Measurements from ENCODE around the gene ANXA2R. TPM values are rescaled to one million over a fixed set of nuclear protein-coding genes. Genes with fewer than 3 reads are reported as not detected.

ANXA2R gene
- total and polyA plus RNA-seq, 2 of the 13 experiments (the other 11 are each of a cell fraction or from before 2014, with no cell fraction given) = 0.95 to 1.3 TPM

- TF ChIP-seq, protein P1, sequence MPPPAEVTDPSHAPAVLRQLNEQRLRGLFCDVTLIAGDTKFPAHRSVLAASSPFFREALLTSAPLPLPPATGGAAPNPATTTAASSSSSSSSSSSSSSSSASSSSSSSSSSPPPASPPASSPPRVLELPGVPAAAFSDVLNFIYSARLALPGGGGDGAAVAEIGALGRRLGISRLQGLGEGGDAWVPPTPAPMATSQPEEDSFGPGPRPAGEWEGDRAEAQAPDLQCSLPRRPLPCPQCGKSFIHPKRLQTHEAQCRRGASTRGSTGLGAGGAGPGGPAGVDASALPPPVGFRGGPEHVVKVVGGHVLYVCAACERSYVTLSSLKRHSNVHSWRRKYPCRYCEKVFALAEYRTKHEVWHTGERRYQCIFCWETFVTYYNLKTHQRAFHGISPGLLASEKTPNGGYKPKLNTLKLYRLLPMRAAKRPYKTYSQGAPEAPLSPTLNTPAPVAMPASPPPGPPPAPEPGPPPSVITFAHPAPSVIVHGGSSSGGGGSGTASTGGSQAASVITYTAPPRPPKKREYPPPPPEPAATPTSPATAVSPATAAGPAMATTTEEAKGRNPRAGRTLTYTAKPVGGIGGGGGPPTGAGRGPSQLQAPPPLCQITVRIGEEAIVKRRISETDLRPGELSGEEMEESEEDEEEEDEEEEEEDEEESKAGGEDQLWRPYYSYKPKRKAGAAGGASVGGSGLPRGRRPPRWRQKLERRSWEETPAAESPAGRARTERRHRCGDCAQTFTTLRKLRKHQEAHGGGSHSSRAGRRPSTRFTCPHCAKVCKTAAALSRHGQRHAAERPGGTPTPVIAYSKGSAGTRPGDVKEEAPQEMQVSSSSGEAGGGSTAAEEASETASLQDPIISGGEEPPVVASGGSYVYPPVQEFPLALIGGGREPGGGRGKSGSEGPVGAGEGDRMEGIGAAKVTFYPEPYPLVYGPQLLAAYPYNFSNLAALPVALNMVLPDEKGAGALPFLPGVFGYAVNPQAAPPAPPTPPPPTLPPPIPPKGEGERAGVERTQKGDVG (CRISPR knock-in tag; IDR thresholded peaks at IDR 0.05; ENCODE audit: borderline replicate concordance) = peak; percentile 11; the same call in 1 of the 2 replicates
- TF ChIP-seq FIP1L1 (IDR thresholded peaks at IDR 0.05; ENCODE audit: borderline replicate concordance, insufficient read depth, low read depth, low read length) (no peak), HES4 (CRISPR knock-in tag; IDR thresholded peaks at IDR 0.05; ENCODE audit: borderline replicate concordance) (no peak), ZFX (CRISPR knock-in tag; IDR thresholded peaks at IDR 0.05; ENCODE audit: low read depth) (peak; percentile 24), ZNF629 (CRISPR knock-in tag; conservative IDR thresholded peaks at IDR 0.05) (no peak), ZNF138 (CRISPR knock-in tag; IDR thresholded peaks at IDR 0.05; ENCODE audit: low read depth) (no peak), ZNF407 (CRISPR knock-in tag; IDR thresholded peaks at IDR 0.05; ENCODE audit: not compliant biosample characterization) (no peak), ATAD3A (CRISPR knock-in tag; IDR thresholded peaks at IDR 0.05) (no peak)
- TF ChIP-seq, protein P2, sequence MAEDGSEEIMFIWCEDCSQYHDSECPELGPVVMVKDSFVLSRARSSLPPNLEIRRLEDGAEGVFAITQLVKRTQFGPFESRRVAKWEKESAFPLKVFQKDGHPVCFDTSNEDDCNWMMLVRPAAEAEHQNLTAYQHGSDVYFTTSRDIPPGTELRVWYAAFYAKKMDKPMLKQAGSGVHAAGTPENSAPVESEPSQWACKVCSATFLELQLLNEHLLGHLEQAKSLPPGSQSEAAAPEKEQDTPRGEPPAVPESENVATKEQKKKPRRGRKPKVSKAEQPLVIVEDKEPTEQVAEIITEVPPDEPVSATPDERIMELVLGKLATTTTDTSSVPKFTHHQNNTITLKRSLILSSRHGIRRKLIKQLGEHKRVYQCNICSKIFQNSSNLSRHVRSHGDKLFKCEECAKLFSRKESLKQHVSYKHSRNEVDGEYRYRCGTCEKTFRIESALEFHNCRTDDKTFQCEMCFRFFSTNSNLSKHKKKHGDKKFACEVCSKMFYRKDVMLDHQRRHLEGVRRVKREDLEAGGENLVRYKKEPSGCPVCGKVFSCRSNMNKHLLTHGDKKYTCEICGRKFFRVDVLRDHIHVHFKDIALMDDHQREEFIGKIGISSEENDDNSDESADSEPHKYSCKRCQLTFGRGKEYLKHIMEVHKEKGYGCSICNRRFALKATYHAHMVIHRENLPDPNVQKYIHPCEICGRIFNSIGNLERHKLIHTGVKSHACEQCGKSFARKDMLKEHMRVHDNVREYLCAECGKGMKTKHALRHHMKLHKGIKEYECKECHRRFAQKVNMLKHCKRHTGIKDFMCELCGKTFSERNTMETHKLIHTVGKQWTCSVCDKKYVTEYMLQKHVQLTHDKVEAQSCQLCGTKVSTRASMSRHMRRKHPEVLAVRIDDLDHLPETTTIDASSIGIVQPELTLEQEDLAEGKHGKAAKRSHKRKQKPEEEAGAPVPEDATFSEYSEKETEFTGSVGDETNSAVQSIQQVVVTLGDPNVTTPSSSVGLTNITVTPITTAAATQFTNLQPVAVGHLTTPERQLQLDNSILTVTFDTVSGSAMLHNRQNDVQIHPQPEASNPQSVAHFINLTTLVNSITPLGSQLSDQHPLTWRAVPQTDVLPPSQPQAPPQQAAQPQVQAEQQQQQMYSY (CRISPR knock-in tag; IDR thresholded peaks at IDR 0.05) = 0 out of 2 replicates have a peak, but pooled peaks have one; percentile 55
- TF ChIP-seq, protein P3, sequence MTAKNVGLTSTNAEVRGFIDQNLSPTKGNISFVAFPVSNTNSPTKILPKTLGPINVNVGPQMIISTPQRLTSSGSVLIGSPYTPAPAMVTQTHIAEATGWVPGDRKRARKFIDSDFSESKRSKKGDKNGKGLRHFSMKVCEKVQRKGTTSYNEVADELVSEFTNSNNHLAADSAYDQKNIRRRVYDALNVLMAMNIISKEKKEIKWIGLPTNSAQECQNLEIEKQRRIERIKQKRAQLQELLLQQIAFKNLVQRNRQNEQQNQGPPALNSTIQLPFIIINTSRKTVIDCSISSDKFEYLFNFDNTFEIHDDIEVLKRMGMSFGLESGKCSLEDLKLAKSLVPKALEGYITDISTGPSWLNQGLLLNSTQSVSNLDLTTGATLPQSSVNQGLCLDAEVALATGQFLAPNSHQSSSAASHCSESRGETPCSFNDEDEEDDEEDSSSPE (CRISPR knock-in tag; IDR thresholded peaks at IDR 0.05) = peak; percentile 68; the same call in 1 of the 2 replicates
These were observed at the start of gene ANXA2R (continued) for GRCh38 chr5:43040287-43041098.
